Gastroesophageal sphincter (tissue), 3 donors: ENCODE data around the gene CDH23.

Experiments
- CTCF ChIP-seq, 4 experiments: fragments of 200-600 bp in 2 of 4; fragments of 450-650 bp in 2 of 4; sonication (generic) in 1 of 4; IDR thresholded peaks; one replicate each; pipeline ENCODE4 v1.5.1; 2017 to 2019; ENCODE audit warnings: antibody characterized with exemption in 4 of 4, mild to moderate bottlenecking in 2 of 4, moderate library complexity in 2 of 4
- EP300 ChIP-seq: sonication (generic); formaldehyde crosslinking; IDR thresholded peaks from one replicate; pipeline ENCODE4 v1.6.1; 2017; ENCODE audit warnings: antibody characterized with exemption, mild to moderate bottlenecking
- POLR2A ChIP-seq, 2 donors: fragments of 450-650 bp; IDR thresholded peaks; one replicate each; pipeline ENCODE4 v1.6.1; 2017; ENCODE audit warnings: antibody characterized with exemption in 2 of 2, mild to moderate bottlenecking in 2 of 2, moderate library complexity in 1 of 2

DNA sequence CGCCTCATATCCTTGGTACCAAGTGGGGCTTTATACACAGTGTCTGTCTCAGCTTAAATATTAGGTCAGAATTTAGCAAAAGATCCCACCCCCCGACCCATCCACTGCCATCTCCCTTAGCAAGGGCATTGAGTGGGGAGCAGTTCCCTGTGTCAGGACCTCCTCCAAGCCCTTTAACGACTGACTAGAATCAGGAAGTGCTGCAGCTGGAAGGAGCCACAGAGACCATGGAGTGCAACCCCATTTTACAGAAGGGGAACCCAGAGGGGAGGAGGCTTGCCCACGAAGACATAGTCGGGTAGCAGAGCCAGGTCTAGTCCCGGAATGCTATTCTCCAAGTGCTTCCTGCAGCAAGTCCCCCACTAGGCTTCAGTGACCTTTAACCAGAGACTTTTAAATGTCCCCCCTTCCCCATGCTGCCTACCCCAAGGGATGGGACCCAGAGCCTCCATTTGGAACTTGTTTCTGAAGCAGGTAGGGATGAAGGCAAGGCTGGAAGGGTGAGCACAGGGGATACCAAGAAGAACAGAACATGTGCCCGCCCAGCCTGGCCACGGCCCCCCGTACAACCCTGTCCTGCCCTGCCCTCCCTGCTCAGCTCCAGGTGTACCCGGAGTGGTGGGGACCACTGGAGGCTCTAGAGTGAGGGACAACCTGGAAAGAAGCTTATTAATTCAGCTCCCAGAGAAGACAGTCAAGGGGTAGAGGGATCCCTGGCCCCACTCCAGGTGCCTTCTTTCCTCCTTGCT, 281.5 kb downstream of the CDH23 start:
- no peak for TF ChIP-seq CTCF (IDR thresholded peaks at IDR 0.05)
- TF ChIP-seq EP300: no peak
- TF ChIP-seq POLR2A (IDR thresholded peaks at IDR 0.05): no peak
